COLO668 (cell line): ENCODE measurements around the gene SLC35A3.
"Not testable (repeated sequence)": the region's sequence is repeated elsewhere in the genome, so short reads cannot be mapped to it uniquely, and the experiment has no call there.

Experiments
- DNase-seq: peaks from one replicate; lab custom pipeline; 2025; ENCODE audit not compliant: unreplicated experiment; lab: John Stamatoyannopoulos, UW

The SLC35A3 gene

GRCh38 chr1:99970713-99971255 is 988 bp downstream of the SLC35A3 start:
- no peak for DNase-seq

- DNase-seq = not testable (repeated sequence)
These were observed 2.3 kb downstream of the SLC35A3 start for GRCh38 chr1:99972066-99972465.

- no peak for DNase-seq
These were observed 5.7 kb downstream of the SLC35A3 start for GRCh38 chr1:99975529-99975928.

DNA sequence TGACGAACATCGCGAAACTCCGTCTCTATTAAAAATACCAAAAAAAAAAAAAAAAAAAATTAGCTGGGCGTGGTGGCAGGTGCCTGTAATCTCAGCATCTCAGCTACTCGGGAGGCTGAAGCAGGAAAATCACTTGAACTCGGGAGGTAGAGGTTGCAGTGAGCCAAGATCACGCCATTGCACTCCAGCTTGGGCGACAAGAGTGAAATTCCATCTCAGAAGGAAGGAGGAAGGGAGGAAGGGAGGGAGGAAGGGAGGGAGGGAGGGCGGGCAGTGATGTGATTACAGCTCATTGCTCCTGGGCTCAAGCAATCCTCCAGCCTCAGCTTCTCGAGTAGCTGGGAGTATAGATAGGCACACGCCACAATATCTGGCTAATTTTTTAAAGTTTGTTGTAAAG is 7.5 kb downstream of the SLC35A3 start:
- not testable (repeated sequence) for DNase-seq

DNA sequence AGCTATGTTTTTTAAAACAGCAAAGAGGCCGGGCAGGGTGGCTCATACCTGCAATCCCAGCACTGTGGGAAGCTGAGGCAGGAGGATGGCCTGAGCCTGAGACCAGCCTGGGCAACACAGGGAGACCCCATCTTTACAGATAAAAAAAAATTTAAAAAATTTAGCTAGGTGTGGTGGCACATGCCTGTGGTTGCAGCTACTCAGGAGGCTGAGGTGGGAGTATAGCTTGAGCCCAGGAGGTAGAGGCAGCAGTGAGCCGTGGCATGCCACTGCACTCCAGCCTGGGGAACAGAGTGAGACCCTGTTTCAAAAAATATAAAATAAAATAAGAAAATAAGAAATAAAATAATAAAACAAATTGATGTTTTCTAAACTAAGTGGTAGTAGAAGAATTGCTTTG is 8.4 kb downstream of the SLC35A3 start:
- no peak for DNase-seq

DNA sequence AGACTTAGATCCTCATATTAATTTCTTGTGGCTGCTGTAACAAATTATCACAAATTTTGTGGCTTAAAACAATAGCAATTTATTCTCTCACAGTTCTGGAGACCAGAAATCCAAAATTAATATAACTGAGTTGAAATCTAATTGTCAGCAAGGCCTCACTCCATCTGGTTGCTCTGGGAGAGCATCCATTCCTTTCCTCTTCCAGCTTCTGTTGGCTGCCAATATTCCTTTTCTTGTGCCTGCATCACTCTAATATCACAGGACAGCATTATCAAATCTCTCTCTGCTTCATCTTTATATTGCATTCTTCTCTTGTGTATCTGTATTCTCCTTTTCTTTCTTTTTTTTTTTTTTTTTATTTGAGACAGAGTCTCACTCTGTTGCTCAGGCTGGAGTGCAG is 9.3 kb downstream of the SLC35A3 start:
- DNase-seq = no peak

- no peak for DNase-seq
These were observed 11.1 kb downstream of the SLC35A3 start for GRCh38 chr1:99980928-99981327.

GRCh38 chr1:99986656-99987225 is 16.9 kb downstream of the SLC35A3 start:
- DNase-seq = no peak

GRCh38 chr1:99988210-99988765 is 18.5 kb downstream of the SLC35A3 start:
- DNase-seq = no peak

DNA sequence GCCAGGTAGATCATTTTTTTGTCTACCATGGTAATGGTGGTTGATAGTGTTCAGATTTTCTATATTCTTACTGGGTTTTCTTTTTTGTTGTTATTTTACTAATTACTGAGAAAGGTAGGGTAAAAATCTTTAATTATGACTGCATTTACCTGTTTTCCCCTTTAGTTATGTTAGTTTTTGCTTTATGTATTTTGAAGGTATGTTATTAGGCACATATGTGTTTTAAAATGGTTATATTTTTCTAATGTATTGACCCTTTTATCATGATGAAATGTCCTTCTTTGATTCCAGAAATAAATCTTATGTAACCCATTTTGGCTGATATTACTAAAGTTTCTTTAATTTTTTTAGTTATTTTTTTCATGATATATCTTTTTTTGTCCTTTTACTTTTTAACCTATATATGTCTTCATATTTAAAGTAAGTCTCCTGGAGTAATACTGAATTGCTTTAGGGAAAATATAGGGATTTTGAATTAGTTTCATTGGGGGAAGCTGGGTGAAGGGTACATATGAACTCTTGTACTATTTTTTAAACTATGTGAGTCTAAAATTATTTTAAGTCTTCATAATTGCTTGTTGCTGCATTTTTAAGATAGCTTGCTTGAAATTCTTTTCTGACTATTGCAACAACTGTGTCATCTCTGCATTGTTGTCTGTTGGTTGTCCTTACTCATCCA is 22.4 kb downstream of the SLC35A3 start:
- no peak for DNase-seq

DNA sequence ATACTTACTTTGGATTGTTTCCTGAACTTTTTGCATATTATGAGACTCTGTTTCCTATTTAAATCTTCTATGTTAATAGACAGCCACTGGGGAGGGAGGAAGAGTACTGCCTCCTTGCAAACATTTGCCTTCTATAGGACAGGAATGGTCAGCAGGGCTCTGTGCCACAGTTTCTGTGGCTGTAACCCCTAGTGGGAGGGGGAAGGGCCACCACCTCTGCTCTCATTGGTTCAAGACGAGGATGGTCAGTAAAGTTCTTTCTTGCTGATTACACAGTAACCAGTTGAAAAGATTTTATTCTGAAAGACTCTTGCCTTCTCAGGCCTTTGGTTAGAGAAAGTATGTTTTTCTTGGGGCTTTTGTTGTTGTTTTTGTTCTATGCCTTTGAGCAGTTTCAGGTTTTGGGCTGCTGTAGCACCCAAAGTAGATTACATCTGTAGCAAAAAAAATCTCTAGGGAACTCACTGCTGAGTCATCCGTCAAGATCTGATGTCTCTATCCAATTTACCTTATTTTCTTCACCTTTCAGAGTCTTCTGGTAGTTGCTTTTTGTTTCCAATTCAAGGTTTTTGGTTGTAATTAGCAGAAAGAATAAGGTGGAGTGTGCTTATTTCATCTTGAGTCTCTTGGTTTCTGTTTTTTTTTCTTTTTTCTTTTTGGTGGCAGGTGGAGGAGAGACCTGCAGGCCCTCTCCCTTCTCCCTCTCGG is 23.1 kb downstream of the SLC35A3 start:
- DNase-seq = no peak

GRCh38 chr1:99993468-99993845 is 23.7 kb downstream of the SLC35A3 start:
- no peak for DNase-seq

GRCh38 chr1:99994496-99994895 is 24.7 kb downstream of the SLC35A3 start:
- DNase-seq = no peak

- DNase-seq = no peak
These were observed 27.2 kb downstream of the SLC35A3 start for GRCh38 chr1:99996951-99997350.

- DNase-seq = no peak
These were observed 31.7 kb downstream of the SLC35A3 start for GRCh38 chr1:100001462-100001861.

DNA sequence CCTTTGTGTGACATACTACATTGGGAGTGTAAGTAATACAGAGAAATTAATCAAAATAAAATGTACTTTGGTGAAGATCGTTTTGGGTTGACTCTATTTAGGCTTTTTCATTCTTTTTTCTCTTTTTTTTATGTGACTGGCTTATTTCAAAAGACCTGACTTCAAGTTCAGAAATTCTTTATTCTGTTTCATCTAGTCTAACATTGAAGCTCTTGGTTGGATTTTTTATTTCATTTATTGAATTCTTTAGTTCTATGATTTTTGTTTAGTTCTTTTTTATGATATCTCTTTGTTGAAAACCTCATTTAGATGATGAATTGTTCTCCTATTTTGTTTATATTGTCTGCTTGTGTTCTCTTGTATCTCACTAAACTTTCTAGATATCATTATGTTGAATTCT is 35.6 kb downstream of the SLC35A3 start:
- DNase-seq = no peak

DNA sequence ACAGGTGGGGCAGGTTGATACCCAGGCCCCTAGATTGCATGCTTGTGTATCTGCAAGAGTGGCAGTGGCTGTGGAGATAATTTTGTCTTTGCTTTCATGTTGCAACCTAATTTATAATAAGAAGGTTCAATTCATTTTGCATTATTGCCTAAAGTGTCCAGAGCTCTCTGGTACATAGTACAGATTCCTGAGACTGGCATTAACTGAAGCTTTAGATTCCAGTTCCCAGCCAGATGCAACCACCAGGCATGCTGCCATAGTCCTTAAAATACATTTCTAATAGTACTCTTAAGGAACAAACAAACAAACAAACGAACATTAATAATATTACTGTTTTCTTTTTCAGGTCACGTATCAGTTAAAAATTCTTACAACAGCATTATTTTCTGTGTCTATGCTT is 36.9 kb downstream of the SLC35A3 start:
- DNase-seq = no peak

- no peak for DNase-seq
These were observed 39.7 kb downstream of the SLC35A3 start for GRCh38 chr1:100009458-100009857.

DNA sequence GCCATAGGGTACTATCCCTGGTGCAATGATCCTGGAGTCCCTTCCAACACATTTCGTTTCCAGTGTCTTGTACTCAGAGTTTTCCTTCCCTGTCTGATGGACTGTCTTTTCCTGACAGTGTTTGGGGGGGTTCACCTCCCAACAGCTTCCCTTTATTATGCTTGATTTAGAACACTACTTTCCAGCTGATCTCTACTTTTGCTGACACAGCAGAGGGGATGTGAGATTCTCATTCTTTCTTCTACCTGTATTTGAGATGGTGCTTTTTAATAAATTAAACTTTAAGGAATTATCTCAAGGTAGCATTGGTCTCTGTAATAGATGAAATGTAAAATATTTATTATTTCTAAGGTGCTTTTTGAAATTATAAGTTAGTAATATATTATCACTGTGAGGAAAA is 41.0 kb downstream of the SLC35A3 start:
- no peak for DNase-seq

GRCh38 chr1:100019220-100019619 is 49.4 kb downstream of the SLC35A3 start:
- DNase-seq = no peak

GRCh38 chr1:100023482-100023881 is 53.7 kb downstream of the SLC35A3 start:
- no peak for DNase-seq

DNA sequence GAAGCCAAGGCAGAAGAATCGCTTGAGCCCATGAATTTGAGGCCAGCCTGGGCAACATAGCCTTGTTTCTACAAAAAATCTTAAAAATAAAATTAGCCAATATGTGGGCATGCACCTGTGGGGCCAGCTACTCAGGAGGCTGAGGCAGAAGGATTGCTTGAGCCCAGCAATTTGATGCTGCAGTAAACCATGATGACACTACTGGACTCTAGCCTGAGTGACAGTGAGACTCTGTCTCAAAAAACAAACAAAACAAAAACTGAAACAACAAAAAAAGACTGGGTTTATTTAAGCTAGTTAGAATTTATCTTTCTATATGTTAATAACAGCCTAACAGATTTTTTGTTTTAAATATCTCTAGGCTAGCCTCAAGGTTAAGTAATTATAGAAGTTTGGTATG is 57.4 kb downstream of the SLC35A3 start:
- DNase-seq = no peak
